HepG2 (cell line): Measurements from ENCODE around the gene SOCS3. TPM values are rescaled to one million over a fixed set of nuclear protein-coding genes. Genes with fewer than 3 reads are reported as not detected.

Experiments used
- ATAC-seq: fragments of 200-7000 bp; cut with Tn5 transposase; 3 replicates; pipeline ENCODE4 v1.9.1; 2020; ENCODE audit warnings: mild to moderate bottlenecking, moderate library complexity
- BruUV-seq: library from RNA; stranded (reverse); fragments of 400-500 nt; replicated peaks from 2 replicates; lab custom pipeline; 2021; lab: Mats Ljungman, UMichigan
- CTCF ChIA-PET: fragments of 300-600 bp; formaldehyde crosslinking; extraction: SDS; loops from one replicate; lab custom pipeline; 2021; ENCODE audit warnings: low total read pairs, inconsistent platforms, low intra/inter-chr PET ratio; lab: Yijun Ruan, JAX
- POLR2A ChIA-PET: fragments of 350-600 bp; sonication (Branson Sonifier 250); formaldehyde crosslinking; loops from one replicate; lab custom pipeline; 2020; ENCODE audit warnings: antibody characterized with exemption, inconsistent platforms; lab: Yijun Ruan, JAX
- DNase-seq: peaks from one replicate; pipeline ENCODE4 v3.0.0-alpha.2; 2015; ENCODE audit warnings: low spot score
- FAIRE-seq: peaks from 3 replicates; lab custom pipeline; 2011; peaks lifted over from hg19 to GRCh38; lab: Jason Lieb, UNC
- H2AFZ ChIP-seq: one replicate; pipeline ENCODE4 v1.6.1; 2011; ENCODE audit warnings: low read length, inconsistent platforms
- H3K27ac ChIP-seq: fragments of 300-600 bp; 3 replicates; pipeline ENCODE4 v1.8.0; 2011; ENCODE audit warnings: mixed run types, mild to moderate bottlenecking, mixed read lengths, low read length, inconsistent platforms; ENCODE audit not compliant: insufficient read depth; ENCODE audit errors: extremely low read length
- H3K27me3 ChIP-seq, 2 experiments: fragments of 200-600 bp in 1 of 2; 2 replicates in 1 of 2; 3 replicates in 1 of 2; pipeline versions ENCODE4 v1.6.0 to v1.8.0; 2011; ENCODE audit warnings: low read length in 2 of 2, mild to moderate bottlenecking in 2 of 2, moderate library complexity in 2 of 2, inconsistent platforms in 1 of 2; ENCODE audit not compliant: insufficient read depth in 2 of 2, control insufficient read depth in 1 of 2
- H3K36me3 ChIP-seq, 2 experiments: fragments of 200-600 bp in 1 of 2; replicated peaks in 1 of 2; 2 replicates in 1 of 2; 3 replicates in 1 of 2; pipeline versions ENCODE4 v1.5.1 to v1.8.0; 2011; ENCODE audit warnings: low read length in 2 of 2, inconsistent platforms in 1 of 2; ENCODE audit not compliant: insufficient read depth in 2 of 2, control insufficient read depth in 1 of 2
- H3K4me1 ChIP-seq: 2 replicates; pipeline ENCODE4 v1.5.1; 2012; ENCODE audit warnings: low read length, inconsistent platforms; ENCODE audit not compliant: insufficient read depth
- H3K4me2 ChIP-seq: 2 replicates; pipeline ENCODE4 v1.6.0; 2011; ENCODE audit warnings: low read depth, low read length, inconsistent platforms
- H3K4me3 ChIP-seq, 3 experiments: fragments of 200-600 bp in 1 of 3; sonication (generic), shearing (Covaris generic) in 1 of 3; replicated peaks in 1 of 3; 2 replicates each; pipeline ENCODE4 v1.5.1; 2011 to 2016; ENCODE audit warnings: low read length in 3 of 3, inconsistent platforms in 2 of 3, low read depth in 2 of 3, mild to moderate bottlenecking in 2 of 3, control low read depth in 1 of 3, mixed read lengths in 1 of 3; ENCODE audit not compliant: insufficient read depth in 1 of 3
- H3K79me2 ChIP-seq: one replicate; pipeline ENCODE4 v1.6.1; 2011; ENCODE audit warnings: low read length, inconsistent platforms; ENCODE audit not compliant: insufficient read depth
- H3K9ac ChIP-seq: 2 replicates; pipeline ENCODE4 v1.6.0; 2011; ENCODE audit warnings: mild to moderate bottlenecking, low read depth, low read length, inconsistent platforms; ENCODE audit not compliant: insufficient read depth
- H3K9me3 ChIP-seq: 2 replicates; pipeline ENCODE4 v1.5.1; 2012; ENCODE audit warnings: mild to moderate bottlenecking, low read length
- H4K20me1 ChIP-seq: 2 replicates; pipeline ENCODE4 v1.6.0; 2011; ENCODE audit warnings: inconsistent platforms, mild to moderate bottlenecking, low read length, moderate library complexity; ENCODE audit not compliant: insufficient read depth
- ATRX ChIP-seq: sonication (generic); formaldehyde crosslinking; IDR thresholded peaks from 2 replicates; pipeline ENCODE4 v1.4.0; 2020; ENCODE audit warnings: missing genetic modification reagents, borderline replicate concordance
- CREM ChIP-seq, 2 experiments: sonication (generic) in 1 of 2; formaldehyde crosslinking in 1 of 2; IDR thresholded peaks; 2 replicates each; pipeline versions ENCODE4 v1.4.0 to v1.6.1; 2016 to 2020; ENCODE audit warnings: antibody characterized with exemption in 1 of 2, mild to moderate bottlenecking in 1 of 2, missing genetic modification reagents in 1 of 2
- POLR2A ChIP-seq, 2 experiments: IDR thresholded peaks; 2 replicates each; pipeline ENCODE4 v1.6.1; 2011; ENCODE audit warnings: low read depth in 2 of 2, low read length in 2 of 2, mild to moderate bottlenecking in 1 of 2, moderate library complexity in 1 of 2; ENCODE audit not compliant: insufficient read depth in 1 of 2
- SOX6 ChIP-seq, 2 experiments: fragments of 450-650 bp in 1 of 2; sonication (generic) in 1 of 2; formaldehyde crosslinking in 1 of 2; IDR thresholded peaks; 2 replicates each; pipeline versions ENCODE4 v1.4.0 to v1.6.1; 2017 to 2020; ENCODE audit warnings: antibody characterized with exemption in 1 of 2, mild to moderate bottlenecking in 1 of 2, missing genetic modification reagents in 1 of 2
- YEATS2 ChIP-seq: sonication (generic); formaldehyde crosslinking; IDR thresholded peaks from 2 replicates; pipeline ENCODE4 v1.4.0; 2020; ENCODE audit warnings: missing genetic modification reagents, borderline replicate concordance
- WGBS: methylation state at CpG from one replicate; pipeline ENCODE4 v1.1.6; 2017; ENCODE audit warnings: low lambda C conversion rate; 5-methylcytosine and 5-hydroxymethylcytosine counted together
- in situ Hi-C: cut with HindIII; loops from 2 replicates; pipeline ENCODE4 v1.10.0; 2017; ENCODE audit warnings: low pct_unique_long_range_greater_than_20kb; ENCODE audit not compliant: extremely low pct_ligation_motif_present
- intact Hi-C: fragments of 100-400 bp; cut with micrococcal nuclease; formaldehyde crosslinking; loops from one replicate; pipeline ENCODE4 v1.10.0; 2022; ENCODE audit not compliant: unreplicated experiment
- polyA plus RNA-seq, 8 experiments: library from polyadenylated mRNA; depleted of rRNA in 3 of 8; stranded (reverse) in 7 of 8; unstranded in 1 of 8; fragments of >200 nt; fragmentation: Illumina TruSeq in 4 of 8; extraction: Trizol in 4 of 8; gene quantifications; 2 replicates each; pipeline versions ENCODE4 v1.2.1 to v1.2.3, GENCODE V29; 2011 to 2016; ENCODE audit warnings: low read depth in 4 of 8, missing spikeins in 1 of 8, mixed read lengths in 1 of 8; ENCODE audit not compliant: insufficient read depth in 1 of 8
- total RNA-seq, 5 experiments: library from RNA; depleted of rRNA; stranded (reverse); fragments of >200 nt; fragmentation: Illumina TruSeq; extraction: Trizol; gene quantifications; 2 replicates each; pipeline ENCODE4 v1.2.3, GENCODE V29; 2016; ENCODE audit warnings: low read depth in 1 of 5
- TF ChIP-seq, protein P1 (sequence below), 2 experiments: sonication (generic) in 1 of 2; formaldehyde crosslinking in 1 of 2; IDR thresholded peaks; 2 replicates each; pipeline versions ENCODE4 v1.4.0 to v1.6.1; 2016 to 2020; ENCODE audit warnings: borderline replicate concordance in 1 of 2, low read depth in 1 of 2, mild to moderate bottlenecking in 1 of 2, missing genetic modification reagents in 1 of 2

Gene SOCS3
- total and polyA plus RNA-seq, 2 of the 13 experiments (the other 11 are each of a cell fraction or from before 2014, with no cell fraction given) = 0.77 to 2.4 TPM

DNA sequence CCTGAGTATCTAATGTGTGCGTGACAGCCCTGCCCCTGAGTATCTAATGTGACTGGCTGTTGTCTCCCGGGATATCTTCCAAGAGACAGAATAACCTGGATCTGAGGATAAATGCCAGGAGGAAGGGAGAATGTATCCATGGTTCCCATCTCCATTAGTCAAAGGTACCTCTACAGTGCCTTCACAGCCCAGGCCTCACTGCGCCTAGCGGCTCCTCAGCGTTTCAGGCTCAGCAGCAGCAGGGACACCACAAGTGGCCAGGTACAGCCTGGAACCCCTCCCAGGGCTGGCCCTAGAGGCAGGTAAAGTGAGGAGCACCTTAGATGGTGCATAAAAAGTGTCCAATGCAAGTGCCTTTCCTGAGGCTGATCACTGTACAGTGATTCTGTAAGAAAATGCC is 32.0 kb downstream of the SOCS3 start:
- no peaks in the 10 kb centered on the region for H3K79me2 ChIP-seq
- peaks cover 19 to 78% of the 10 kb centered on the region in 2 experiments for H3K27me3 ChIP-seq
- FAIRE-seq (no peak), DNase-seq (no peak), ATAC-seq (no peak)
- H3K4me3 ChIP-seq = no peak overlapping the region
- no peak overlapping the region for H3K9ac ChIP-seq
- no peak overlapping the region for H2AFZ ChIP-seq
- intact Hi-C loops = no loop called here
- 41% methylated on average over 4 of the region's 5 CpGs for WGBS
- no peak overlapping the region for H3K4me2 ChIP-seq
- no peak for TF ChIP-seq ATRX (CRISPR knock-in tag)
- TF ChIP-seq SOX6 (IDR thresholded peaks at IDR 0.05) = no peak
- TF ChIP-seq SOX6 (CRISPR knock-in tag; IDR thresholded peaks at IDR 0.05) = no peak
- TF ChIP-seq YEATS2 (CRISPR knock-in tag) = no peak
- TF ChIP-seq POLR2A (IDR thresholded peaks at IDR 0.05; ENCODE audit: insufficient read depth in 1 of 2, low read depth in 2 of 2, low read length in 2 of 2) = no peak
- TF ChIP-seq, protein P1, sequence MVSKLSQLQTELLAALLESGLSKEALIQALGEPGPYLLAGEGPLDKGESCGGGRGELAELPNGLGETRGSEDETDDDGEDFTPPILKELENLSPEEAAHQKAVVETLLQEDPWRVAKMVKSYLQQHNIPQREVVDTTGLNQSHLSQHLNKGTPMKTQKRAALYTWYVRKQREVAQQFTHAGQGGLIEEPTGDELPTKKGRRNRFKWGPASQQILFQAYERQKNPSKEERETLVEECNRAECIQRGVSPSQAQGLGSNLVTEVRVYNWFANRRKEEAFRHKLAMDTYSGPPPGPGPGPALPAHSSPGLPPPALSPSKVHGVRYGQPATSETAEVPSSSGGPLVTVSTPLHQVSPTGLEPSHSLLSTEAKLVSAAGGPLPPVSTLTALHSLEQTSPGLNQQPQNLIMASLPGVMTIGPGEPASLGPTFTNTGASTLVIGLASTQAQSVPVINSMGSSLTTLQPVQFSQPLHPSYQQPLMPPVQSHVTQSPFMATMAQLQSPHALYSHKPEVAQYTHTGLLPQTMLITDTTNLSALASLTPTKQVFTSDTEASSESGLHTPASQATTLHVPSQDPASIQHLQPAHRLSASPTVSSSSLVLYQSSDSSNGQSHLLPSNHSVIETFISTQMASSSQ (IDR thresholded peaks at IDR 0.05; ENCODE audit: low read depth) = no peak
- TF ChIP-seq, protein P1 (CRISPR knock-in tag; IDR thresholded peaks at IDR 0.05; ENCODE audit: borderline replicate concordance) = no peak
- TF ChIP-seq CREM (IDR thresholded peaks at IDR 0.05) = no peak
- TF ChIP-seq CREM (CRISPR knock-in tag; IDR thresholded peaks at IDR 0.05) = no peak
- no peaks in the 10 kb centered on the region for H3K9me3 ChIP-seq
- no TSS peak for BruUV-seq
- in situ Hi-C loops = no loop called here
- ChIA-PET CTCF (no interaction called here), POLR2A (no interaction called here)
- H3K27ac ChIP-seq = no peak overlapping the region
- H3K4me1 ChIP-seq = peaks cover 42% of the 10 kb centered on the region
- no peaks in the 10 kb centered on the region for H3K36me3 ChIP-seq
- no peaks in the 10 kb centered on the region for H4K20me1 ChIP-seq
